GM19463 (cell line): Measurements from ENCODE around the gene ELMO1.

Source experiments
- ATAC-seq: cut with Tn5 transposase; IDR thresholded peaks from one replicate; pipeline ENCODE4 v1.9.1; 2021; ENCODE audit warnings: mild to moderate bottlenecking, moderate library complexity; ENCODE audit not compliant: unreplicated experiment

Gene ELMO1

DNA sequence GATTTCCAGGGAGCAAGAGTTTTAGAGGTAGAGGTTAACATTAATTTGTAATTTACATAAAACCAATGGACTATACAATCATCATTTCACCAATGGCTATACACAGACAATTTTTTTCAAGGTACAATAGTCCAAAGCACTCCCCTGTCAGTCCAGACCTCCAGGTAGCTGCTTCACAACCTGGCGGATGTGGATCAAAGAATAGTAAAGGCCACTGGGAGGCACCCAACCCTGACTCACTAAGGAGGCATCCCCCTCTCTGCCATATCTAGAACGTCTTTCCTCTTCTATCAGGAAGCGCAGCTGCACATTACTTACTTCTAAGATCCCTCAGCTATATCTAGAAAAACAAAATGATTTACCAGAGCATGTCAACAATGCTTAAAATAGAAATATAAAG, 506.6 kb downstream of the ELMO1 start:
- no peak for ATAC-seq

DNA sequence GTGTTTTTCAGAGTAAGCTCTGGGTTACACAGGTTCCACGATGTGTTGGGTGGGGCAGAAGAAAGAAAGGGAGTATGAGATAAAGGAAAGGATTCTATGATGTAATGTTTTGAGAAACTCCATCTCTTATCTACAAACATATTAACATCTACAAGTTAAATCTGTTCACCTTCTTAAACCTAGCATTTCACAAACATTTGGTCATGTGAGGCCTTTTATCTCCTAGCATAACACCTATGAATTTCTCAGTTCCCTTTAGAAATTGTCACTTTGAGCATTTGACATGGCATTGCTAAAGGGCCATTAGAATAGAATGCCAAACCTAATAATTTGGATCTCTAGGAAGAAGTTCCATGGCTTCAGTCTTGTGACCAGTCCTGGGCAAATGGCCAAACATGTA, 507.3 kb downstream of the ELMO1 start:
- ATAC-seq = no peak

DNA sequence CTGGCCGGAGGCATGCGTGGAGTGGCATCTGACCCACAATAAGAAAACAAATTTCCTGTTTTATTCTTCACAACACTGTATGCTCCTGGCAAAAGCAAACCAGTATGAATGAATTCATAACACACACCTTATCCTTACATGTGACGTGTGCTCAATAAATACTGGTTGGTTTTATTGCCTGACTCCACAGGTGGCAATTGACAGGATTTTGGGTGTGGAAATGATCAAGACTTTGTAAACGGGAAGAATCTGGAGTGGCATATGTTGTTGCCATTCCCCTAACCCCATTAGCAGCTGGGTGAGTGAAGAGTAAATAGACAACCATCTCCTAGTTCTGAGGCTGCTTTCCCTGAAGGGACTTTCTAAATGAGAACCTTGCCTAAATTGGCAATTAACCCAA, 508.8 kb downstream of the ELMO1 start:
- ATAC-seq = no peak

DNA sequence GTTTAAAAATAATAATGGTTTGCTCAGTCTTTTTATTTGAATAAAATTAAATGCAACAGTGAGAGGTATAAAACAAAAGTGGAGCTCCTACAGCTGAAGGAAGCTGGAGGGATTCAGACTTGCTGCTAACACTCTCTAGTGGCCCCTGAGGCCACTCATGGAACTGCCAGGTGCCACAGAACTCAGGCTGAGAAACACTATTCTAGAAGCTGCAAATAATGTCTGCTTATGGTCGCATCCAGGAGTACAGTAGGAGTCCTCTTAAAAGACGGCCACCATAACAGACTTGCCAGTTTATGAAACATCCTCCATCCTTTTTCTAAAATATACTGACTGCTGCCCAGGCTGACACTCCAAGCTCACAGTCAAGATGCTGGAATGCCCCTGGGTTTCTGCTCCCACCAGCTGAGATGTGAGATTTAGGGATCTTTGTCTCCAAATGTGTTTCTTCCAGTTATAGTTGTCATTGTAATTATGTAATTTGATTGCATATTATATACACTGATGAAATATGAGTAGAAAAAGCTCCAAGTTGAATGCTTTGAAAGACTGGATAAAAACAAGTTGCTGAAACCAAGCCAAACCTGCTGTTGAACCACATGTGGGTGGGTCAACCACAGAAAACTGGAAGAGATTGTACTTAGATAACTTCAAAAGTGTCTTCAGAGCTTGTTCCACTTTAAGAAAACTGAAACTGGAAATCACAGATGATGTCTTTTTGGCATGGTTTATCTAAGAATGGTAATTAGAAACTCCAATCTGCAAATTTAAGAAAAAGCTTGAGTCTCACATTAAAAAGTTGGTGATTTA, 510.7 kb downstream of the ELMO1 start:
- no peak for ATAC-seq

DNA sequence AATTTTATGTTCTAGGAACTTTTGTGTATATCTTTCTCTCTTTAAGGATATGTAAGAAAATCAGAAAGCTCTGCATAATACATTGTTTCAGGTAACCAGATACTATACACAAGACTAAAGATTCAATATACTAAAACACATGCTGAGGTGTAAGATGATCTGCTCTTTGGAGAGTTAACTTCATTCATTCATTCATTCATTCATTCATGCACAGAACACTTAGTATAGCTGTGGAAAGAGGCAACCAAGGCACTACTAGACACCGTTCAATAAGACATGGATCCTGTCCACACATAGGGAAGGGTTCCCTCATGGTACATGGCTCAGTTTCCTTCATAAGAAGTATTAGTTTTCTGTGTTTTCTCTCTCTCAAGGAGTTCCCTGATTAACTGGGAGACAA, 516.8 kb downstream of the ELMO1 start:
- no peak for ATAC-seq

DNA sequence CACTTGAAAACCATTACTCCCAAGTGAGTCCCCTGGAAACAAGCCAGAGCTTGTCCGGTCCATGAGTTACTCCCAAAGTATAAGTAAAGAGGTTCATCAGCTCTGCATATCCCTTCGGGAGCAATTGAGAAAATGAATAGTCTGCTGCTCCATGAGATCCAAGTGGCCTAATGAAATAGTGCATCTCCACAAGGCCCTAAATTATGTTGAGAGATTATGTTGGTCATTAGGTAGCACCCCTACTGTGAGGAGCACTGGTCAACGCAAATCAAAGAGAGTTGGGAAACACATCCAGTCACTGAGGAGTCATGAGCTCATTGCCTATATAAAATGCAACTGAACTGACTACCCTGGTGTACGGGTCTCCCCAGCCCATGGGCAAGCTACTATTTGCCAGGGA, 518.9 kb downstream of the ELMO1 start:
- ATAC-seq = no peak

DNA sequence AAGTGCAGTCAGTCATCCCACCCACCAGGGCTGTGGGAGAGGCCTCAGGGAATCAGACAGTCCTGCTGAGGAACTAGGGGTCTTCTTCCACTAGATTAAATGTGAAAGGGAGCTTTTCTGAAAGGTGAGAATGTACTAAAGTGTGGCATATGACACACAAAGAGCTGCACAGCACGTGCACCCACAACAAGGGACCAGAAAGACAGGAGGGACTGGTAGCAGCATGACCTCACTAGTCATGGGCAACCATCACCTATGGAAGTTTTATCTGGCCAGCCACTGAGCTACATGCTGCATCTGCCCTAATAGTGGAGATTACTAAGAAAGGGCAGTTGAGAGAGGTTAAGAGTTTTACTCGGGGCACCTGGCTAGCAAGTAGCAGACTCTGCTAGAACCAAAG, 519.9 kb downstream of the ELMO1 start:
- ATAC-seq = no peak

DNA sequence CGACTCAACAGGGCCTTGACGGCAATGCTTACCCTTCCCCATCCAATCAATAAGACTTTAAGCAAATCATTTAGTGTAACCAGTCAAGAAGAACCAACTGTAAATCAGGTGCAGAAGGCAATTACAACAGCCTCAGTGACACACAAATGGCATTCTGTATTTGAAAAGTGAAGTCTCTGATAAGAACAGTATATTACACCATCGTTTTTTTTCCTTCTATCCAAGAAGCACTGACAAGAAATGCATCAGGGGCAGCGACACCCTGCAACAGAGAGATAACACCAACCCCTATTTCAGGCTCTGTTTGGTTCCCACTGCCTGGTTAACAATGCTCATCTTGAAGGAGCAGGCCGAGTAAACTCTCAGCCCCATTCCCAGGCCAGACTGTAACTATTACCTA, 520.4 kb downstream of the ELMO1 start:
- ATAC-seq = no peak

DNA sequence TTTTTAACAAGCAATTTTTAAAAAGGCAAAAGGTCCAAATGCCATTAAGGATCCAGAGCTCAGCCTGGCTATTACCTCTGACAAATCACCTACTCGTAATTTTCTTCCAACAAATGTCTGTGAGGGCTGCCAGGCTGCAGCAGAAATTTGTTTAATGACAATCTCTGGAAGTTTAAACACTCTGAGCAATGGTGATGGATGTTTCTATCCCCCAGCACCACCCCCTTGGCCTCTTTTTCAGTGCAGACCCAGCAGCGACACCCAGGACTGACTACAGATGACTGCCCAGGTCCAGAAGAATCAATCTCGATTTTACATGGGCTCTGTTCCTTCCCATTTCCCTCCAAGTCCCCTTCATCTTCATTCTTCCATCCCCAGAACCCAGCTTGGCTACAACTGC, 523.0 kb downstream of the ELMO1 start:
- no peak for ATAC-seq

DNA sequence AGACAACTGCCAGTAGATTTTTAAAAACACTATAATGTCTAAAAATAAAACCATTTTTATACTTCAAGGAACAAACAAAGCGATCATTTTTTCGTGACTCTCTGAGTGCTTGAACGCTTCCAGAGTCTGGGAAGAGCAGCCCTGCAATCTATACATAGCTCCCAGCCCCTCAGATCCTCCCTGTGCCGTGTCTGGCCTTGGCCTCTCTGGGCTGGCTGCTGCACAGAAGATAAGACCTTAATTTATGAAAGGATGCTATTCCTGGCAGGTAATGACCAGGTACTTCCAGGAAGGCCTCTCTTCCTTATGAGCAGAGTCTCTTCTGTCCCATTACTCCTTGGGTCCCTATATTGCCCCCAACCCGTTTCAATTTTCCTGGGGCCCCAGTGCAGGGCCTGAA, 523.5 kb downstream of the ELMO1 start:
- no peak for ATAC-seq

DNA sequence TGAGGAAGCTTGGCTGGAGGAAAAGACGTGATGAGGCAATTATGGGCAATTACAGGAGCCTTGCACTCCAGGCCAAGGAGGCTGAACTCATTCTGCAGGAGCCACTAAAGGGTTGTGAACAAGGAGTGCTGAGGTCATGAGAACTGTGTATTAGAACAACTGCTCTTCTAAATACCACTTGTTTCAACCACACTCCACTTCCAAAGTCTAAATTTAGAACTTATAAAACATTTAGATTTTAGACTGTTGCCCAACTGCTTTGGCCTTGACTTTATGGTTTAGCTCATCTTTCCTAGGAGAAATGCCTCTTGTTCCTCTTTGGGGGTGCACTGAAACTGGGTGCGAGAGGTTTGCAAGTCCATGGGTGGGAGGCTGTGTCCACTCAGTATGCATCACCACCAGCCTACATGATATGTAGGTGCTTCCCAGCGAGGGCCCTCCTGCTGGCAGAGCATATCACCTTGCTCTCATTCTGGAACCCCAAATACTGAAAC, 524.7 kb downstream of the ELMO1 start:
- ATAC-seq = no peak

DNA sequence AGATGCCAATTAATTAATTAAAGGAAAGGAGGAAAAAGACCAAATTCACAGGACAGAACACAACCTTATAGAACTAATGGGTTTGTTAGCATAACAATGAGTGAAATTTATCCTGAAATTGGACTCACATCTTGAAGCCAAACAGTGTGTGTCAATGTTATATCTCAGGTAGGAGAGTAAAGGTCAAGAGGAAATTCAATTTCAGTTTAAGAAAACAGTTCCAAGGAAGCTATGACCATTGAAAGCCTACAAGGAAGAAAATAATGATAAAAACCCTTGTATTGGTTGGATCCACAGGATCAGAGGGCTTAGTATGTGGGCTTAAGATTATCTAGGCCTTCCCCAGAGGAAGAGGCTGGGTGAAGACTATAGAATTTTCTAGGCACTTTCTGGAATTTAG, 525.5 kb downstream of the ELMO1 start:
- no peak for ATAC-seq

DNA sequence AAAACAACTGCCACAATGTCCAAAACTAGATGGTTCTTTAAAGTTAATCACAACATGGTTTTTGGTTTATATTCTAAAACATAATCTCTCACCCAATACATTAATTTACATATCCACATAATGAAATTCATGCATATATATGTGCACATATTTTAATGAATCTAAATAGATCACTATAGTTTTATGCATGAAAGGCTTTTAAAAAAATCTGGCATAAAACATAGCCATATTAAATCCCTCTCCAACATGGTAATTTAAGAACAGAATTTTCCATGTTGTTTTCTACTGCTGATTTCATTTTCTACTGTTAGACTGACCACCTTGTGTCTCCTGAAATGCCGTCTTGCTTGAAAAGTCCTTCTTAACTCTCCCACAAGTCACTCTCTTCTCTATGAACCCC, 528.2 kb downstream of the ELMO1 start:
- no peak for ATAC-seq

DNA sequence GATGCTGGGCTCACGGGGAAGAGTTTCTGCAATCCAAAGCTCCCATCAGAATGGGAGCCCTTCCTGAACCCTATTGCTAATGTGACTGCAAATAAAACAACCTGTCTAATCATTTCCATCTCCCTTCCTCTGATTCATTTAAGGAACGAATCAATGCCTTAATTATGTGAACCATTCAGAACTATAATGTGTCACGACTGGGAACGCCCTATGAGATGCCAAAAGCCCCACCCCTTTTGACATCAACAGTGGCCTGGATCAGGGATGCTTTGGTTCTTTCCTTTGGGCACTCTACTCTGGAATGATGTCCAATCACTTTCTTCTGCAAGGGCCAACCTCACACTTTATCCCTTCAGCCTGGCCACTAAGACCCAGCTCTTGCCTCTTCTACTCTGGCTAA, 528.9 kb downstream of the ELMO1 start:
- no peak for ATAC-seq

DNA sequence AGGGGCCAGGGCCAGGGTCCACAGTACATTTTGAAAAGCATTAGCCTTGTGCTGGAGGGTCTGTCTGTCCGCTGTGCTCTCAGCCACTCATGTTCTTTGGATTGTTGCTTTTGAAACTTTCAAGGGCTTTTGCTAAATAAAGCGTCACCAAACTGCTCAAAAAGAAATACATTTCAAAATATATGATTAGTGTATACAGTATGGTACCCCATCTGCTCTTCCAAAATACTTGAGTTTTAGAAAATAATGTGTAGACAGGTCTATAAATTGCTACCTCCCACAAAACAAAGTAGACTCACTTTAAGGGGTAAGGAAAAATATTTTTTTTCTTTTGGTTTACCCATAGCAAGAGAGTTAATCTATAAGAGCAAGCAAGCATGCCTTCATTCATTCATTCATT, 530.1 kb downstream of the ELMO1 start:
- no peak for ATAC-seq

DNA sequence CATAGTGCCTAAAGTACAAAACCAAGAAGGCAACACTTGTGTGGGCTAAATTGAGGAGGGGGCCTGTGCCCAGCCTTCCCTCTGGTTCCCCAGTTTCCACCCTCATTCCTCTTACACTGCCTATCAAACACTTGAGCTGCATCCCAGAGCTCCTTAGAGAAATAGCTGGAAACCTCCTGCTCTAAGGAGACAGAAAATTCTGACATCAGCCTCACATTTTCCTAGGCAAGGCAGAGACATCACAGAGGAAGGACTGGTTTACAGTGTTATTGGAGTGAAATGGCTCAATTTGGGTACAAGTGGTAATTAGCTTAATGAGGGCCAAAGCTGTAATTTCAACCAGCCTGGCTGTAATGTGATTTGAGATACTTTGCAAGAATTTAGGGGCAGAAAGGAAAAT, 532.0 kb downstream of the ELMO1 start:
- no peak for ATAC-seq

DNA sequence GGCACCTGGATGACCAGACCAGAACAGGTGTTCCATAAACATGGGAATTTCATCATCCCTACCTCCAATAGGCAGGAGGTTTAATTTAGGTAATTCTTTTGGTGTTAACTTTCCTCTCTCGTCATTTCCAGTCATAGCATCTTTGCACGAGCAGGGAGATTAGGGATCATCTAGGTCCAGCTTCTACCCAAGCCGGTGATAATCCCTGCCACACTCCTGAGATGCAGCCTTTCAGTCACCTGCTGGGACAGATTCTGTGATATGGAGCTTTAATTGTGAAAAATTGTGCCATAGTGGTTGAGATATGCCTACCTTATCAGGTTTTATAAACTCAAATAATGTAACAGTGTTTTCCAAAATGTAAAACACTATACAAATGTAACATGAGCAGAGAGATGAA, 532.5 kb downstream of the ELMO1 start:
- ATAC-seq = no peak

DNA sequence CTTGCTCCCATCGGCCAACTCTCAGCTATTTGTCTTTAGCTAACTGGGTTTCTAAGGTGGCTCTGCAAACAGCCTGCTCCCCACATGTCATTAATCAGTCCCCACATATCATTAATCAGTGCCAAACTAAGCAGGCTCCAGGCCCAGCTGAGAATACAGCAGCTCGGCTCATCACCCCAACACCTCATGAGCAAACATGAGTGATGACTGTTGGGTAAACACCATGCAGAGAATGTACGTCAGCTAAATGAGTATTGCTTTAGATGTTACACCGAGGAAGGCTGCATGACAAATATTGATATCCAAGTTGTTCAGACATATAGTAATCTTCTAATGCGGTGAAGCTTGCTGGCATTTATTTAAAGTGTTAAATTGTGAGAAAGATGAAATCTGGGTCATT, 536.9 kb downstream of the ELMO1 start:
- no peak for ATAC-seq

DNA sequence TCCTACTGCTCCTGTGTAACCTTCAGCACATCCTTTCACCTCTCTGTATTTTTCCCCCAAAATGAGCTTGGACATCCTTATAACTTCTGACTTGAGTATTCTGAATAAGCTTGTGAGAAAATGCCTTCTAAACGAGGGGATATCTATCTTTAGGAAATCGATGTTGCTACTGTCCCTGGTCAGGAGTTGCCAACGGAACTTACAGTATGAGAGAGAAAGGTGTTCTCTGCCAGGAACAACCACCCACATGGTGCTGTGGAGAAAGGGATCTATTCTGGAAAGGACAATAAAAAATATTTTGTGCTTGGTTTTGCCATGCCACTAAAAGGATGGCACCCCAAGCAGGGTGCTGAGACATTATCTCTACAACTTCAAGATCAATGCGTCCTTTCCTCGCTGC, 537.8 kb downstream of the ELMO1 start:
- no peak for ATAC-seq

DNA sequence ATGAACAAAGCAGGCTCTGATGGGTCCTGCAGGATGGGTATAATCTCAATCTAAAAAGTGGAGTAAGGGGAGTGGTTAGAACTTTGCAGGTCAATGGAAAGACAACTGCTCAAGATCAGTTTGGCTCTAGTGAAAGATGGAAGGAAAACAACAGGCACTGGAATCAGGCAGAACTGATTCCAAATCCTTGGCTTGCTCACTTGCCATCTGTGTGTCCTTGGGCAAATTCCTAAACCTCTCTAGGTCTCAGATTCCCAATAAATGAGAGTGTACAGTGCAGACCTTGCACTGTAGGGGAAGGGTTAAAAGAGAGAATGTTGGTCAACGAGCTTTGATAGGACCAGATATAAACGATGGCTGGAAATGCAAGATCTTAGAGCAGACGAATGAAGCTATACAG, 538.3 kb downstream of the ELMO1 start:
- no peak for ATAC-seq

DNA sequence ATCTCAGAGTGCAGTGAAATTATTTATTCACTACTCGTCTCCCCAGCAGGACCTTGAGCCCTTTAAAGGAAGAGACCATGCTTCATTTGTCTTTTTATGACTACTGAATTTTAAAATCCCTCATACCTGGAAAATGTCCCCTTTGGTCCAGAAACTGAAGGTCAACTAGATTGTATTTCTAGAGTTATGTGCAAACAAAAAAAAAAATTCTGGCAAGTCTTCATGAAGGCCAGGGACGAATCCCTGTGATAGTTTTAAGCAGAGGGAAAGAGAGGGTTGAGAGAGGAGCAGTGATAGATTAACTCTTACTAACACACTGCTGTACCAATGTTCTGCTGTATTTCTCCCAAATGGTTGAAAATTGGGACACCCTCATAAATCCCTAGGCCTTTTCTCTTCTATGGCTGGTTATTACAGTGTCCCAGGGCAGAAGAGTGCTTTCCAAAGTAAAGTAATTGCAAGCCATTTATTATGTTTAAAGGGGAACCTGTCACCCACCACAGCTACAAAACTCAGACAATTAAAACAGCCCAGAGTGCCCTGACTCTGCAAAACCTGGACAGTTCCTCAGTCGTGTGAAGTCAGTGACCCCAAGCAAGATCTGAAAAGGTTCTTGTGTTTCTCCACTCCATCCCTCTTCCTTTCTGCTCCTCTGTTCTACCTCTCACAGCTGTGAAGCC, 541.6 kb downstream of the ELMO1 start:
- no peak for ATAC-seq

DNA sequence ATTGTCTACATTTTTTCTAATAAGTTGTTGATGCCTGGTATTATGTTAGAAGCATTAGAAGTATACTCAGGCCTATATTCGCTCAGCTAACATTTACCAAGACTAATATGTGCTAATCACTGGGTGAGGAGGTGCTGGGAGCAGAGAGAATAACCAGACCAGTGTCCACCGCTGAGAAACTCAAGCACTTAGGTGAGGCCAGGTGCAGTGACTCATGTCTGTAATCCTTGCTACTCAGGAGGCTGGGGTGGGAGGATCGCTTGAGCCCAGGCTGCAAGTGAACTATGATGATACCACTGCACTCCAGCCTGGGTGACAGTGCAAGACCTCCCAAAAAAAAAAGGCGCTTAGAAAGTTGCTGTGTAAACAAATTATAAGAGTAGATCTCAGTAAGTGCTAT, 542.2 kb downstream of the ELMO1 start:
- ATAC-seq = no peak

DNA sequence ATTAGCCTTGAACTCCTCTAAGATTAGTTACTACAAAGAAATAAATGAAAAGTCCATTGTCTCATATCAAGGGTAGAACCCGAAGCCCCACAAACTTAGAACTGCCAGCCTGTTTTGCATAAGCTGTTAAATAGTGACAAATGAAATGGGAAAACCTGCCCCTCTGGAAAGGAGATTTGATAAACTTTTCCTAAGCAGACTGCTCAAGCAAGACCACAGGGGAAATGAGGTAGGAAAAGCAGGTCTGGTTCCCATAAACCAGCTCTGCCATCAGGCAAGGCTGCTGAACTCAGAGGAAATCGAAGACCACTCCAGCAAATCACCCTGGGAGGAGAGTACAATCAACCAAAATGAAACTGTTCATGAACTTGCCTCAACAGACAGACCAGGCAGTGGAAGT, 542.8 kb downstream of the ELMO1 start:
- no peak for ATAC-seq
